ENCODE measurements around the gene GTF2A2.
"Not testable (repeated sequence)": the region's sequence is repeated elsewhere in the genome, so short reads cannot be mapped to it uniquely, and the experiment has no call there.

The GTF2A2 gene

DNA sequence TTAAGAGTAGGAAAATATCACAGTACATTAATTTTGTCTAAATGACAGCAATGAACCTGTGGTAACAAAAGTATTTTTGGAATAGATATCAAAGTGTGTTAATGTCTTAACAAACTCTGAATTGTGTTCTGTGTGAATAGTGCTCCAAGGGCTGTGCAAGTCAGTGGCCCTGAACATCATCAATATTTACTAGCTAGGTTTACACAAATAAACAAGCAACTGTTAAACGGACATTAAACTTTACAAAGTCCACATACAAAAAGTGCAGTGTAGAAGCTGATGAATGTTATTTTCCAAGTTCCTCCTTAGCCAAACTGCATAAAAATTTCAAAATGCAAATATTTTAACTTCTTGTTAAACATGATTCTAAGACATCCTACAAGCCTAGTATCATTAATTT is 2.1 kb upstream of the GTF2A2 start:
- no peak overlapping the region for H3K4me3 ChIP-seq (ENCODE audit: low read depth, low read length)
- no peak for DNase-seq
- H3K27ac ChIP-seq, result no peak overlapping the region
- TF ChIP-seq, protein P1, sequence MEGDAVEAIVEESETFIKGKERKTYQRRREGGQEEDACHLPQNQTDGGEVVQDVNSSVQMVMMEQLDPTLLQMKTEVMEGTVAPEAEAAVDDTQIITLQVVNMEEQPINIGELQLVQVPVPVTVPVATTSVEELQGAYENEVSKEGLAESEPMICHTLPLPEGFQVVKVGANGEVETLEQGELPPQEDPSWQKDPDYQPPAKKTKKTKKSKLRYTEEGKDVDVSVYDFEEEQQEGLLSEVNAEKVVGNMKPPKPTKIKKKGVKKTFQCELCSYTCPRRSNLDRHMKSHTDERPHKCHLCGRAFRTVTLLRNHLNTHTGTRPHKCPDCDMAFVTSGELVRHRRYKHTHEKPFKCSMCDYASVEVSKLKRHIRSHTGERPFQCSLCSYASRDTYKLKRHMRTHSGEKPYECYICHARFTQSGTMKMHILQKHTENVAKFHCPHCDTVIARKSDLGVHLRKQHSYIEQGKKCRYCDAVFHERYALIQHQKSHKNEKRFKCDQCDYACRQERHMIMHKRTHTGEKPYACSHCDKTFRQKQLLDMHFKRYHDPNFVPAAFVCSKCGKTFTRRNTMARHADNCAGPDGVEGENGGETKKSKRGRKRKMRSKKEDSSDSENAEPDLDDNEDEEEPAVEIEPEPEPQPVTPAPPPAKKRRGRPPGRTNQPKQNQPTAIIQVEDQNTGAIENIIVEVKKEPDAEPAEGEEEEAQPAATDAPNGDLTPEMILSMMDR (IDR thresholded peaks at IDR 0.05; ENCODE audit: low read depth, low read length), result no peak
- H3K9me3 ChIP-seq (ENCODE audit: severe bottlenecking), result peaks cover 2% of the 10 kb centered on the region
- H3K27me3 ChIP-seq (ENCODE audit: insufficient read depth, low read depth, severe bottlenecking), result no peaks in the 10 kb centered on the region
- peaks cover 28% of the 10 kb centered on the region for H3K36me3 ChIP-seq

DNA sequence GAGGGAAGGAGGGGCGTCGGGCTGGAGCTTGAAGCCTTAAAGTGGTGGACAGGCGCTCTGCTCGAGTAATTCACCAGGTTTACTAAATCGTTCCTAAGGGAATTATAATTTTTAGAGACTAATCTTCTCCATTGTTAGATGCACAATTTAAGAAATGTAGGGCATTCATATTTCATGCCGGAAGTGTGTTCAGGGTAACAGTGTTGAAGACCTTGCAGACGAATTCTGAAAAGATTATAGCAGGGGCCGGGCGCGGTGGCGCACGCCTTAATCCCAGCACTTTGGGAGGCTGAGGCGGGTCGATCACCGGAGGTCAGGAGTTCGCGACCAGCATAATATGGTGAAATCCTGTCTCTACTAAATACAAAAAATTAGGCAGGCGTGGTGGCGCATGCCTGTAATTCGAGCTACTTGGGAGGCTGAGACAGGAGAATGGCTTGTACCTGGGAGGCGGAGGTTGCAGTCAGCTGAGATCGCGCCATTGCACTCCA is 365 bp upstream of the GTF2A2 start:
- peaks cover 2% of the 10 kb centered on the region for H3K9me3 ChIP-seq (ENCODE audit: severe bottlenecking)
- peaks cover 35% of the 10 kb centered on the region for H3K36me3 ChIP-seq
- no peaks in the 10 kb centered on the region for H3K27me3 ChIP-seq (ENCODE audit: insufficient read depth, low read depth, severe bottlenecking)
- TF ChIP-seq, protein P1 (IDR thresholded peaks at IDR 0.05; ENCODE audit: low read depth, low read length), result no peak
- DNase-seq, result no peak
- H3K4me3 ChIP-seq (ENCODE audit: low read depth, low read length), result peak overlapping the region; percentile 81
- H3K27ac ChIP-seq, result peak overlapping the region; percentile 85

DNA sequence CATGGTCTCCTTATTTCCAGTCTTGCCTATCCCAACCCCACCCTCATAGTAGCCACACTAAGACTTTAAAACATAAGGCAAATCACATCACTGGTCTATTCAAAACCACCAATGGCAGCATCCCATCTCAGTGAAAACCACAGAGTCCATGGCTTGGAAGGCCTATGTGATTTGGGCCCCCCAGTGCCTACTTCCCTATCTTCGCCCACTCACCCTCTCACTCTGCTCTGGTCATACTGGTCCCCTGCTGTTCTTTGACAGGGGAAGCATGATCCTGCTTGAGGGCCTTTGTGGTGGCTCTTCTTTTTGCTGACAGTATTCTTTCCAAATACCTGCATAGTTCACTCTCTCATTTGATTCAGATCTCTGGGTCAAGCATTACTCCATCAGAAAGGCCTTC is 3.3 kb downstream of the GTF2A2 start:
- H3K27me3 ChIP-seq (ENCODE audit: insufficient read depth, low read depth, severe bottlenecking), result no peaks in the 10 kb centered on the region
- H3K9me3 ChIP-seq (ENCODE audit: severe bottlenecking), result peaks cover 2% of the 10 kb centered on the region
- TF ChIP-seq, protein P1 (IDR thresholded peaks at IDR 0.05; ENCODE audit: low read depth, low read length), result no peak
- DNase-seq, result no peak
- peaks cover 62% of the 10 kb centered on the region for H3K36me3 ChIP-seq
- no peak overlapping the region for H3K4me3 ChIP-seq (ENCODE audit: low read depth, low read length)
- no peak overlapping the region for H3K27ac ChIP-seq

DNA sequence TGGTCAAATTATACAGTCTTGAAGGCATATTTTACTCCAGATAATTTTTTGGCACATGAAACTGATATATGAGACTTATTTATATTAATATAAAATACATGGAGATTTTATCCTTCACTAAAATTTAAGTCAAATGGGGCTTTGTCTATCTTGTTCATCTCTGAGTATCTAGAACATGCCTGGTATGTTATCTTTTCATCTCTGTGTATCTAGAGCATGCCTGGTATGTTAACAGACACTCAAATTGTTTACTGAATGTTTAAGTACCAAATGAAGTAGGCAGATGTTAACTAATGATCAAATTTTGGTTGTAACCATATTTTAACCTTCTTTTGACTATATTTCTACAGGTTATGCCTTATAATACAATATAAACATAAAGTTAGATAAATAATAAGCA is 7.7 kb downstream of the GTF2A2 start:
- H3K27me3 ChIP-seq (ENCODE audit: insufficient read depth, low read depth, severe bottlenecking), result no peaks in the 10 kb centered on the region
- H3K9me3 ChIP-seq (ENCODE audit: severe bottlenecking), result no peaks in the 10 kb centered on the region
- DNase-seq, result no peak
- TF ChIP-seq, protein P1 (IDR thresholded peaks at IDR 0.05; ENCODE audit: low read depth, low read length), result no peak
- peaks cover 70% of the 10 kb centered on the region for H3K36me3 ChIP-seq
- no peak overlapping the region for H3K4me3 ChIP-seq (ENCODE audit: low read depth, low read length)
- no peak overlapping the region for H3K27ac ChIP-seq

DNA sequence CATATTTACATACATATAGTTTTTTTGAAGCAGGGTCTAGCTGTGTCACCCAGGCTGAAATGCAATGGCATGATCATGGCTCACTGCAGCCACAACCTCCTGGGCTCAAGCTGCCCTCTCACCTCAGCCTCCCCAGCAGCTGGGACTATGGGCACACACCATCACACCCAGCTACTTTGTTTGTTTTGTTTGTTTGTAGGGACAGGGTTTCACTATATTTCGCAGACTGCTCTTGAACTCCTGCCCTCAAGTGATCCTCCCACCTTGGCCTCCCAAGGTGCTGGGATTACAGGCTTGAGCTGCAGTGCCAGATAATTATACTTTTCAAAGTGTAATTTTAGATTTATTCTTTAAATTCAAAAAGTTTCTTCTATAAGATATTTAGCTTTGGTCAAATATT is 10.2 kb downstream of the GTF2A2 start:
- Histone ChIP-seq H3K27me3 (ENCODE audit: insufficient read depth, low read depth, severe bottlenecking) (no peaks in the 10 kb centered on the region), H3K4me3 (ENCODE audit: low read depth, low read length) (no peak overlapping the region), H3K36me3 (peaks cover 51% of the 10 kb centered on the region), H3K9me3 (ENCODE audit: severe bottlenecking) (no peaks in the 10 kb centered on the region), H3K27ac (no peak overlapping the region)
- DNase-seq, result no peak
- TF ChIP-seq, protein P1 (IDR thresholded peaks at IDR 0.05; ENCODE audit: low read depth, low read length), result no peak

DNA sequence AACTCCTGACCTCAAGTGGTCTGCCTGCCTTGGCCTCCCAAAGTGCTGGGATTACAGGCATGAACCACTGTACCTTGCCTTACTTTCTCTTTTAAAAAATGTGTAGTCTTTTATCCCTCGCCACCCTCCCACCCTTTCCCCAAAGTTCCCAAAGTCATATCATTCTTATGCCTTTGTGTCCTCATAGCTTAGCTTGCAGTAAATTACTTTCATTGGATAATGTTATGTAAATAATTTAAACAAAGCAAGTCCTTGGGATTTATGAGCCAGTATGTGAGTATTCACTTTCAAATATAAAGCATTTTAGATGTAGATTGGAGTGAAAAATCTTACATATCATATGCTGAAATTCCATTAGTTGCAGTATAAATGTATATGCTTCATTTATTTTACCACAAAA is 11.0 kb downstream of the GTF2A2 start:
- H3K36me3 ChIP-seq, result peaks cover 43% of the 10 kb centered on the region

DNA sequence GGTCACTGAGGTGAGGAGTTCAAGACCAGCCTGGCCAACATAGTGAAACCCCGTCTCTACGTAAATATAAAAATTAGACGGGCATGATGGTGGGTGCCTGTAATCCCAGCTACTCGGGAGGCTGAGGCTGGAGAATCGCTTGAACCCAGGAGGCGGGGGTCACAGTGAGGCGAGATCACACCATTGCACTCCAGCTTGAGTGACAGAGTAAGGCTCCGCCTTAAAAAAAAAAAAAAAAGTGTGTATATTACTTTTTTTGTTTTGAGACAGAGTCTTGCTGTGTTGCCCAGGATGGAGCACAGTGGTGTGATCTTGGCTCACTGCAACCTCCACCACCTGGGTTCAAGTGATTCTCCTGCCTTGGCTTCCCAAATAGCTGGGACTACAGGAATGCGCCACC is 11.5 kb downstream of the GTF2A2 start:
- peaks cover 41% of the 10 kb centered on the region for H3K36me3 ChIP-seq
- not testable (repeated sequence) for H3K27me3 ChIP-seq (ENCODE audit: insufficient read depth, low read depth, severe bottlenecking)

More for the DNA sequence above, 11.0 kb downstream of the GTF2A2 start:
- no peaks in the 10 kb centered on the region for H3K27me3 ChIP-seq (ENCODE audit: insufficient read depth, low read depth, severe bottlenecking)
- TF ChIP-seq, protein P1 (IDR thresholded peaks at IDR 0.05; ENCODE audit: low read depth, low read length), result no peak
- no peaks in the 10 kb centered on the region for H3K9me3 ChIP-seq (ENCODE audit: severe bottlenecking)
- H3K27ac ChIP-seq, result no peak overlapping the region
- DNase-seq, result no peak
- no peak overlapping the region for H3K4me3 ChIP-seq (ENCODE audit: low read depth, low read length)

More for the DNA sequence above, 11.5 kb downstream of the GTF2A2 start:
- DNase-seq; H3K9me3 ChIP-seq (ENCODE audit: severe bottlenecking); H3K27ac ChIP-seq; H3K4me3 ChIP-seq (ENCODE audit: low read depth, low read length): not testable (repeated sequence)
